ENCODE results near the gene HACD3. TPM values are rescaled to one million over a fixed set of nuclear protein-coding genes. Genes with fewer than 3 reads are reported as not detected.

HACD3 gene
- total and polyA plus RNA-seq, 2 of the 13 experiments (the other 11 are each of a cell fraction or from before 2014, with no cell fraction given): 73.6 to 161 TPM

DNA sequence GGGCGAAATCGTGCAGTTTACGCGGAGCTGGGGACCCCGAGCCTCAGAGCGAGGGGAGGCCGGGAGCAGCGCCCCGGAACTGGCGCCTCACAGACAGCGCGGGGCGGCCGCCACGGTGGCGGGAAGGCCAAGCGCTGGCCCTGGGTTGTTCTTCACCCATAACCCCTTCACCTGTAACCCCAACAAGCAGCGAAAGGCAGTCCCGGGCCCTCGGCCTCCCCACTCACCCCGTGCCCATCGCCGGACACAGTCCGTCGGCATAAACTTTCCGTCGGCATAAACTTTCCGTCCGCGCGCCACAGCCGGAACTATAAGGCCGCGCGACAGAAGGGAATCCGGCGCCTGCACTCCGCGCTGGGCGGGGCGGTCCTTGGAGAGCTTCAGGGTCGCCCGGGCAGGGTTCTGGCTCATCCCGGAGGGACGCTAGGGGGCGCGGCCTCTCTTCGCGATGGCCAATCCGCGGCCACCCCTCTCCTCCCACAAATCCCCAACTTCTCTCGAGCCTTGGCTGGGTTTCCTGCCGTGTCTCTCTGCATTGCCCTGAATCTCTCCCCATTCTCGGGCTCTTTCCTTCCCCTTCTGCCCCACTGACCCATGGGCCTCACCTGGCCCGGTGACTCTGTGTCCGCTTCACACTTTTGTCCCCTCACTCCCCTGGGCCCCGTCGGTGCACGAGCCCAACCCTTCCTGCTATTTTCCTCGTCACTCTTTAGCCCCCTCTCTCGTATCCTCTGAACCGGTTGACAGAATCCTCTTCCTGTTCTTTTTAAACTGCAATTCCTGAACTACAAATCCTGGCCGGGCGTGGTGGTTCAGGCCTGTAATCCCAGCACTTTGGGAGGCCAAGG is 80.8 kb downstream of the HACD3 start, which contains the start of gene INTS14 (continued):
- TF ChIP-seq, protein P1, sequence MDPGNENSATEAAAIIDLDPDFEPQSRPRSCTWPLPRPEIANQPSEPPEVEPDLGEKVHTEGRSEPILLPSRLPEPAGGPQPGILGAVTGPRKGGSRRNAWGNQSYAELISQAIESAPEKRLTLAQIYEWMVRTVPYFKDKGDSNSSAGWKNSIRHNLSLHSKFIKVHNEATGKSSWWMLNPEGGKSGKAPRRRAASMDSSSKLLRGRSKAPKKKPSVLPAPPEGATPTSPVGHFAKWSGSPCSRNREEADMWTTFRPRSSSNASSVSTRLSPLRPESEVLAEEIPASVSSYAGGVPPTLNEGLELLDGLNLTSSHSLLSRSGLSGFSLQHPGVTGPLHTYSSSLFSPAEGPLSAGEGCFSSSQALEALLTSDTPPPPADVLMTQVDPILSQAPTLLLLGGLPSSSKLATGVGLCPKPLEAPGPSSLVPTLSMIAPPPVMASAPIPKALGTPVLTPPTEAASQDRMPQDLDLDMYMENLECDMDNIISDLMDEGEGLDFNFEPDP (CRISPR knock-in tag; conservative IDR thresholded peaks at IDR 0.05): no peak
- TF ChIP-seq, protein P2, sequence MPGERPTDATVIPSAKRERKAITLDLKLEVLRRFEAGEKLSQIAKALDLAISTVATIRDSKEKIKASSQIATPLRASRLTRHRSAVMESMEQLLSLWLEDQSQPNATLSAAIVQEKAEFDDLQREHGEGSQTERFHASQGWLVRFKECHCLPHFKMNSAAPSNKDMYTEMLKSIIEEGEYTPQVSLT (CRISPR knock-in tag; IDR thresholded peaks at IDR 0.05; ENCODE audit: borderline replicate concordance, low read depth): 0 out of 2 replicates have a peak, but pooled peaks have one; percentile 51
- peak; percentile 68; the same call in 1 of the 2 replicates for TF ChIP-seq ZNF292 (CRISPR knock-in tag; IDR thresholded peaks at IDR 0.05; ENCODE audit: borderline replicate concordance, low read depth)
- no peak for TF ChIP-seq PLRG1 (conservative IDR thresholded peaks at IDR 0.05)
- TF ChIP-seq ZNF296 (CRISPR knock-in tag; conservative IDR thresholded peaks at IDR 0.05): 0 out of 2 replicates have a peak, but pooled peaks have one; percentile 11
- TF ChIP-seq, protein P3, sequence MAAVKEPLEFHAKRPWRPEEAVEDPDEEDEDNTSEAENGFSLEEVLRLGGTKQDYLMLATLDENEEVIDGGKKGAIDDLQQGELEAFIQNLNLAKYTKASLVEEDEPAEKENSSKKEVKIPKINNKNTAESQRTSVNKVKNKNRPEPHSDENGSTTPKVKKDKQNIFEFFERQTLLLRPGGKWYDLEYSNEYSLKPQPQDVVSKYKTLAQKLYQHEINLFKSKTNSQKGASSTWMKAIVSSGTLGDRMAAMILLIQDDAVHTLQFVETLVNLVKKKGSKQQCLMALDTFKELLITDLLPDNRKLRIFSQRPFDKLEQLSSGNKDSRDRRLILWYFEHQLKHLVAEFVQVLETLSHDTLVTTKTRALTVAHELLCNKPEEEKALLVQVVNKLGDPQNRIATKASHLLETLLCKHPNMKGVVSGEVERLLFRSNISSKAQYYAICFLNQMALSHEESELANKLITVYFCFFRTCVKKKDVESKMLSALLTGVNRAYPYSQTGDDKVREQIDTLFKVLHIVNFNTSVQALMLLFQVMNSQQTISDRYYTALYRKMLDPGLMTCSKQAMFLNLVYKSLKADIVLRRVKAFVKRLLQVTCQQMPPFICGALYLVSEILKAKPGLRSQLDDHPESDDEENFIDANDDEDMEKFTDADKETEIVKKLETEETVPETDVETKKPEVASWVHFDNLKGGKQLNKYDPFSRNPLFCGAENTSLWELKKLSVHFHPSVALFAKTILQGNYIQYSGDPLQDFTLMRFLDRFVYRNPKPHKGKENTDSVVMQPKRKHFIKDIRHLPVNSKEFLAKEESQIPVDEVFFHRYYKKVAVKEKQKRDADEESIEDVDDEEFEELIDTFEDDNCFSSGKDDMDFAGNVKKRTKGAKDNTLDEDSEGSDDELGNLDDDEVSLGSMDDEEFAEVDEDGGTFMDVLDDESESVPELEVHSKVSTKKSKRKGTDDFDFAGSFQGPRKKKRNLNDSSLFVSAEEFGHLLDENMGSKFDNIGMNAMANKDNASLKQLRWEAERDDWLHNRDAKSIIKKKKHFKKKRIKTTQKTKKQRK (IDR thresholded peaks at IDR 0.05; ENCODE audit: low read length): no peak
- peak; percentile 91 for TF ChIP-seq SAP130 (CRISPR knock-in tag; IDR thresholded peaks at IDR 0.05; ENCODE audit: low read depth)
- TF ChIP-seq, protein P4, sequence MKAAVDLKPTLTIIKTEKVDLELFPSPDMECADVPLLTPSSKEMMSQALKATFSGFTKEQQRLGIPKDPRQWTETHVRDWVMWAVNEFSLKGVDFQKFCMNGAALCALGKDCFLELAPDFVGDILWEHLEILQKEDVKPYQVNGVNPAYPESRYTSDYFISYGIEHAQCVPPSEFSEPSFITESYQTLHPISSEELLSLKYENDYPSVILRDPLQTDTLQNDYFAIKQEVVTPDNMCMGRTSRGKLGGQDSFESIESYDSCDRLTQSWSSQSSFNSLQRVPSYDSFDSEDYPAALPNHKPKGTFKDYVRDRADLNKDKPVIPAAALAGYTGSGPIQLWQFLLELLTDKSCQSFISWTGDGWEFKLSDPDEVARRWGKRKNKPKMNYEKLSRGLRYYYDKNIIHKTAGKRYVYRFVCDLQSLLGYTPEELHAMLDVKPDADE (CRISPR knock-in tag; IDR thresholded peaks at IDR 0.05): no peak
- TF ChIP-seq POLR2A (IDR thresholded peaks at IDR 0.05; ENCODE audit: insufficient read depth in 1 of 2, low read depth in 2 of 2, low read length in 2 of 2): peak; percentile 87 to 91
- peak; percentile 51 for TF ChIP-seq ZNF605 (CRISPR knock-in tag; IDR thresholded peaks at IDR 0.05)
- TF ChIP-seq KAT2B (IDR thresholded peaks at IDR 0.05; ENCODE audit: borderline replicate concordance, low read depth, low read length): no peak
- TF ChIP-seq AKAP8 (CRISPR knock-in tag; IDR thresholded peaks at IDR 0.05): 0 out of 2 replicates have a peak, but pooled peaks have one; percentile 23
- TF ChIP-seq, protein P5, sequence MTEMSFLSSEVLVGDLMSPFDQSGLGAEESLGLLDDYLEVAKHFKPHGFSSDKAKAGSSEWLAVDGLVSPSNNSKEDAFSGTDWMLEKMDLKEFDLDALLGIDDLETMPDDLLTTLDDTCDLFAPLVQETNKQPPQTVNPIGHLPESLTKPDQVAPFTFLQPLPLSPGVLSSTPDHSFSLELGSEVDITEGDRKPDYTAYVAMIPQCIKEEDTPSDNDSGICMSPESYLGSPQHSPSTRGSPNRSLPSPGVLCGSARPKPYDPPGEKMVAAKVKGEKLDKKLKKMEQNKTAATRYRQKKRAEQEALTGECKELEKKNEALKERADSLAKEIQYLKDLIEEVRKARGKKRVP (CRISPR knock-in tag; IDR thresholded peaks at IDR 0.05): peak in 1 of 2 experiments; percentile 63; a peak in 2 of 4 replicates
- peak; percentile 64; the same call in 1 of the 2 replicates for TF ChIP-seq ZNF543 (CRISPR knock-in tag; IDR thresholded peaks at IDR 0.05)
- peak; percentile 86; the same call in 1 of the 2 replicates for TF ChIP-seq KLF11 (CRISPR knock-in tag; IDR thresholded peaks at IDR 0.05)
- TF ChIP-seq TEAD3 (CRISPR knock-in tag; optimal IDR thresholded peaks at IDR 0.05; ENCODE audit: borderline replicate concordance): peak; percentile 83
- TF ChIP-seq ZNF335 (CRISPR knock-in tag; IDR thresholded peaks at IDR 0.05): peak; percentile 75; the same call in 1 of the 2 replicates
- no peak for TF ChIP-seq ZNF569 (CRISPR knock-in tag; IDR thresholded peaks at IDR 0.05; ENCODE audit: borderline replicate concordance)
- TF ChIP-seq ZNF143 (CRISPR knock-in tag; IDR thresholded peaks at IDR 0.05): peak; percentile 81
- TF ChIP-seq TSC22D2 (CRISPR knock-in tag; IDR thresholded peaks at IDR 0.05; ENCODE audit: borderline replicate concordance): peak; percentile 97; the same call in 1 of the 2 replicates
- TF ChIP-seq NFIB (CRISPR knock-in tag; IDR thresholded peaks at IDR 0.05; ENCODE audit: borderline replicate concordance): no peak

Measured in HepG2 (cell line).